Activated naive CD4-positive, alpha-beta T cell treated with anti-CD3 and anti-CD28 coated beads, Interleukin-2, amount 50 U/mL, for 72 hours (primary cell): ENCODE results near the gene ADORA3. TPM values are rescaled to one million over a fixed set of nuclear protein-coding genes. Genes with fewer than 3 reads are reported as not detected.
"Not testable (repeated sequence)": the region's sequence is repeated elsewhere in the genome, so short reads cannot be mapped to it uniquely, and the experiment has no call there.

Source experiments
- ATAC-seq, 2 donors: fragments of 150-1000 bp; cut with Tn5 transposase; 2 replicates each; pipeline ENCODE4 v1.10.0; 2021; ENCODE audit warnings: mild to moderate bottlenecking in 2 of 2, moderate library complexity in 2 of 2
- DNase-seq, 2 donors: peaks; one replicate each; pipeline ENCODE4 v3.0.0; 2021 to 2022; ENCODE audit warnings: low spot score in 2 of 2
- H3K27ac Mint-ChIP-seq, 2 donors: one replicate each; pipeline ENCODE4 v1.8.0; 2022; ENCODE audit warnings: mild to moderate bottlenecking in 2 of 2, mixed read lengths in 2 of 2
- H3K36me3 Mint-ChIP-seq, 2 donors: one replicate each; pipeline ENCODE4 v1.8.0; 2022; ENCODE audit warnings: mixed read lengths in 2 of 2
- H3K9me3 Mint-ChIP-seq, 2 donors: one replicate each; pipeline ENCODE4 v1.8.0; 2022; ENCODE audit warnings: mixed read lengths in 2 of 2
- total RNA-seq, 2 donors: library from RNA; stranded (reverse); gene quantifications; one replicate each; pipeline ENCODE4 v1.2.3, GENCODE V29; 2022

The ADORA3 gene
- under 1 TPM in 1 of 2 donors, not detected in 1; 0.11 TPM for total RNA-seq

DNA sequence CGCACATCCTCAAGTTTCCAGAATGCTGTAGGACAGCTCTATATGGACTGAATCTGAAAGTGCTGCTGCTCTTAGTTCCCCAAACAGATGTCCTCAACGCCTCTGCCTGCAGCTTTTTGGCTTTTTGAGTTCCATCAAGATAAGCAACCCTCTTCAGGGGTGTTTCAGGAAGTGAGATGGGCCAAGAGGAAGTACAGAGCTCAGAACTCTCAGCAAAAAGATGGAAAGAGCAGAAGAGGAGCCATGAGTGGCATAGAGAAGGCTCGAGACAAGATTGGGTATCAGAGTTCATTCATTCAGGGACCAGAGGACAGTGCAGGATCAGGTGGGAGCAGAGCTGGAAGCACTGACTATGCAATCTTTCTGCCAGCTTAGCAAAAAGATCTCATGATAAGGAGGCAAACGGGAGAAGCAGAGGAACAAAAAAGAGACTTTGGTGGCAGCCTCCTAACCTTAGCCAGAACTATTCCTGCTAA lies at the start of gene ADORA3, which contains the start of gene TMIGD3:
Gene ADORA3 (minus strand): TSS at position 49 of the 476 bp plus-strand sequence. CDS start 279 bp downstream, outside the sequence.
Gene TMIGD3 (minus strand): TSS at position 49 of the 476 bp plus-strand sequence. CDS start 279 bp downstream, outside the sequence.
- DNase-seq (no peak), ATAC-seq (no peak)
- Mint-ChIP-seq H3K27ac (peak within 1 kb of the TSS in 1 of 2 donors; percentile 4), H3K36me3 (no peaks in the 10 kb centered on the region), H3K9me3 (peaks cover 0 to 9% of the 10 kb centered on the region in 2 donors)

GRCh38 chr1:111553196-111553595 lies 49.8 kb upstream of the ADORA3 start:
- ATAC-seq (no peak), DNase-seq (no peak)
- no peaks in the 10 kb centered on the region for H3K9me3 Mint-ChIP-seq
- H3K36me3 Mint-ChIP-seq, result no peaks in the 10 kb centered on the region
- H3K27ac Mint-ChIP-seq, result no peak overlapping the region

GRCh38 chr1:111552587-111552986 lies 49.2 kb upstream of the ADORA3 start:
- DNase-seq, result no peak
- H3K36me3 Mint-ChIP-seq, result no peaks in the 10 kb centered on the region
- no peak for ATAC-seq
- H3K9me3 Mint-ChIP-seq, result no peaks in the 10 kb centered on the region
- no peak overlapping the region for H3K27ac Mint-ChIP-seq

DNA sequence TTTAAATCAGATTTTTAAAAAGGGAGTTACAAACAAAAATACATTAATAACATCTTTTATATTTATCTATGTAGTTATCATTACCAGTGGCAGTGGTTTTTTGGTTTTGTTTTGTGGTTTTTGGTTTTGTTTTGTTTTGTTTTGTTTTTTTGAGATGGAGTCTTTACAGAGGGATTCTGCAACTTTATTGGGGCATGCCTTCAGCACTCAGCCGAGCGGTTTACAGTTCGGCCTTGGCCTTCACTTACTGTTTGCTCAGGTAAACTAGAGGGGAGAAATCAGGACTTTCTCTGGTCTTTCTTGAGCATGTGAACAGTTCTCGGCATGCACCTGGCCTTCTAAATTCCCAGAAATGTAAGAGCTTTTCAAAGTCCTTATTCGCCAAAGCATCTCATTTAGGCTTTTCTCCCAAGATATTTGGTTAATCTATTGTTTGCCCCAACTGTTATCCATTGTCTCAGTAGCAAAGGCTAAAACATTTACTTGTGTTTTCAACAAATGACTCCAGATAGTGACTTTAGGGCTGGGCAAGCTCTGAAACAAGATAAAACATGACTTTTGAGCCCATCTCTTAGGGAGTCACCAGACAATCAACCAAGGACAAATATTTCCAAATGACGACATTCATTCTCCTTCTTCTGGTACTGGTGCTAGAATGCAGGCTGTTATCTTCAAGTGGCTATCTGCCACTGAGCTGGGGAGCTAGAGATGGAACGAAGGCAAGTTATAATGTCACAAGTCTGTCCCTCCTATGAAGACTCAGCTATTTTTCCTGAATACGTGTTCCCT lies 48.4 kb upstream of the ADORA3 start:
- H3K9me3 Mint-ChIP-seq, result no peaks in the 10 kb centered on the region
- H3K27ac Mint-ChIP-seq, result no peak overlapping the region
- DNase-seq (no peak), ATAC-seq (no peak)
- no peaks in the 10 kb centered on the region for H3K36me3 Mint-ChIP-seq

DNA sequence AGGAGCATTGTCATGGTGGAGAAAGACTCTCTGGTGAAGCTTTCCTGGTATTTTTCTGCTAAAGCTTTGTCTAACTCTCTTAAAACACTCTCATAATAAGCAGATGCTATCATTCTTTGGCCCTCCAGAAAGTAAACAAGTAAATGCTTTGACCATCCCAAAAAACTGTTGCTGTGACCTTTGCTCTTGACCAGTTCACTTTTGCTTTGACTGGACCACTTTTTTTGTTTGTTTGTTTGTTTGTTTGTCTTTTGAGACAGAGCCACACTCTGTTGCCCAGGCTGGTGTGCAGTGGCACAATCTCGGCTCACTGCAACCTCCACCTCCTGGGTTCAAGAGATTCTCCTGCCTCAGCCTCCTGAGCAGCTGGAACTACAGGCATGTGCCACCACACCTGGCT lies 44.4 kb upstream of the ADORA3 start:
- ATAC-seq, H3K36me3 Mint-ChIP-seq, DNase-seq, H3K27ac Mint-ChIP-seq: not testable (repeated sequence)
- peaks cover 0 to 12% of the 10 kb centered on the region in 2 donors for H3K9me3 Mint-ChIP-seq

DNA sequence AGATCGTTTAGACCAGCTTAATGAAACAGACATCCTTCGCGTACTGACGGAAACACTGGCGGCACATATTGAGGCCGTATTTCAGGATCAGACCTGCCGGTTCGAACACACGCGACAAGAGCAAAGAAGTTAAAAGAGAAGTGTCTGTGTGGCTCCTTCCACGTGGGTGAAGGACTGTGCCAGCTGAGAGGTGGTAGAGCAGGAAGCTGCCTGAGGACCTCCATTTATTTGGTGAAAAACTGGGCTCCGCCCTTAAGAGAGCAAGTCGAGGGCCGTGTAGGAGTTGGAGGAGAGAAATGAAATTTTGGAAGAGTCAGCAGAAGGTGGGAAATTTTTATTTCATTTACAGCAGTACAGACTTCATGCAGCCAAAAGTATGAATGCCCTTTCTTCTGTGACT lies 38.8 kb upstream of the ADORA3 start:
- Mint-ChIP-seq H3K27ac (peak overlapping the region in 1 of 2 donors; percentile 66), H3K36me3 (peaks cover 0 to 6% of the 10 kb centered on the region in 2 donors), H3K9me3 (peaks cover 0 to 15% of the 10 kb centered on the region in 2 donors)
- DNase-seq (no peak), ATAC-seq (no peak)

GRCh38 chr1:111541721-111542120 lies 38.3 kb upstream of the ADORA3 start:
- H3K36me3 Mint-ChIP-seq, result peaks cover 0 to 6% of the 10 kb centered on the region in 2 donors
- H3K27ac Mint-ChIP-seq, result no peak overlapping the region
- peaks cover 0 to 15% of the 10 kb centered on the region in 2 donors for H3K9me3 Mint-ChIP-seq
- no peak for DNase-seq
- ATAC-seq, result no peak

DNA sequence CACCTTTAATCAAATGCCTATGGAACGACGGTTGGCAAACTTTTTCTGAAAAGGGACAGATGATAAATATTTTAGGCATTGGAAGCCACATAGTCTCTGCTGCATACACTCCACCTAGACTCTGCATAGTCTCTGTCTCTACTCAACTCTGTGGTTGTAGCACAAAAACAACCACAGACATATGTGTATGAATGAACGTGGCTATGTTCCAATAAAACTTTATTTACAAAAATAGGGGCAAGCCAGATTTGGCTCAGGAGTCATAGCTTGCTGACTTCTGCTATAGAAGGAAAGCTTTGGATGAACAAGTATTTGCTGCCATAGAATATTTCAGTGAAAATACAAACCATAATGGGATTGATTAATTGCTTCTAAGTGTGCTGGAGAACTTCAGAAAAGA lies 37.5 kb upstream of the ADORA3 start:
- ATAC-seq, result no peak
- peaks cover 0 to 6% of the 10 kb centered on the region in 2 donors for H3K36me3 Mint-ChIP-seq
- H3K9me3 Mint-ChIP-seq, result peaks cover 0 to 11% of the 10 kb centered on the region in 2 donors
- H3K27ac Mint-ChIP-seq, result no peak overlapping the region
- no peak for DNase-seq

DNA sequence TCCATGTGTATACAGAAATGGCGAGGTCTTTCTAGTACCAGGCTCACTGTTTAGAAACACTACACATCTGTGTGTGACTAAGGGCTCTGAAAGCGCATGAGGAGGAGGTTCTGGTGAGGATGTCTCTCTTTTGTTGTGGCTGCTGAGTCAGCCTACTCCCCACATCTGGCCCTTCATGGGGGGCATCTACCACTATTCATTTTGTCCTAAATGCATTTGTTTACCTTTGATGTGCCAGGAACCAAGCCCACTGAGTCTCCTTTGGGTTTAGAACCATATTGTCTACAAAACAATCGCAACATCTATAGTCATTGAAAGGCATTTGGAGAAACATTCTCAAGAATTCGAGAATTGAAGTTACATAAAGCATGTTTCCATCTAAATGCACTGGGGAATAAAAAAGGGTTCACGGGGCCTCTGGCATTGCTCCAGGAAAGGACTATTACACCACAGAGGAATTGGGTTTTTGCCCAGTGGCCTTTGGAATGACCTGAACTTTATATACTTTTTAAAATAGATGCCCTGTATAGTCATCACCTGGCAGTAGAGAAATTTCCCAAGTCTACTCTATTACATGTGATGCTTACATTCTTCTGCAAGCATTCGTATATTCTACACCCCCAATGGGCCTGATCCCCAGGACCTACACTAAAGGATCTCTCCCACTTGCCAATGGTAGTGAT lies 35.1 kb upstream of the ADORA3 start:
- H3K27ac Mint-ChIP-seq, result no peak overlapping the region
- H3K9me3 Mint-ChIP-seq, result peaks cover 0 to 3% of the 10 kb centered on the region in 2 donors
- ATAC-seq (peak in 1 of 2 donors; percentile 99), DNase-seq (peak in 1 of 2 donors; percentile 40)
- no peaks in the 10 kb centered on the region for H3K36me3 Mint-ChIP-seq

GRCh38 chr1:111535256-111536191 lies 32.1 kb upstream of the ADORA3 start:
- H3K9me3 Mint-ChIP-seq, result peaks cover 0 to under 1% of the 10 kb centered on the region in 2 donors
- peak overlapping the region in 1 of 2 donors; percentile 72 for H3K27ac Mint-ChIP-seq
- no peaks in the 10 kb centered on the region for H3K36me3 Mint-ChIP-seq
- no peak for ATAC-seq
- DNase-seq, result no peak

DNA sequence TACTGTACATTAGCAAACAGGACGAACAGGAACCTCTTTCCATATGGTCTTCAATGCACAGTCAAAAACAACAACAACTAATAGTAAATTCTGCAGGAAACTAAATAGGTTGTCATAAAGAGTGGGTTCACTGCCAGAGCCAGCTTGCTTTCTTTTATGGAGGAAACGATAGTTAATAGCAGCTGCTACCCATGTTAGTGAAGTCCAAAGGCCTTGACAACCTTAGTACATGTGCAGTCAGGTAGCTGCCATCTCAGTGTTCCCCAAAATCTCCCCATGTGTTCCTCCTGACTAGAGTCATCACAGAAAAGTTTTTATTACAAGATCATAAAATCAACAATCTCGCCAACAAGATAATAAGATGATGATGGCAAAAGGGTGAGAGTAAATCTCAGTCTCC lies 16.6 kb upstream of the ADORA3 start:
- Mint-ChIP-seq H3K36me3 (peaks cover 0 to 6% of the 10 kb centered on the region in 2 donors), H3K27ac (peak overlapping the region in 1 of 2 donors; percentile 27), H3K9me3 (peaks cover 0 to 5% of the 10 kb centered on the region in 2 donors)
- ATAC-seq (no peak), DNase-seq (no peak)

DNA sequence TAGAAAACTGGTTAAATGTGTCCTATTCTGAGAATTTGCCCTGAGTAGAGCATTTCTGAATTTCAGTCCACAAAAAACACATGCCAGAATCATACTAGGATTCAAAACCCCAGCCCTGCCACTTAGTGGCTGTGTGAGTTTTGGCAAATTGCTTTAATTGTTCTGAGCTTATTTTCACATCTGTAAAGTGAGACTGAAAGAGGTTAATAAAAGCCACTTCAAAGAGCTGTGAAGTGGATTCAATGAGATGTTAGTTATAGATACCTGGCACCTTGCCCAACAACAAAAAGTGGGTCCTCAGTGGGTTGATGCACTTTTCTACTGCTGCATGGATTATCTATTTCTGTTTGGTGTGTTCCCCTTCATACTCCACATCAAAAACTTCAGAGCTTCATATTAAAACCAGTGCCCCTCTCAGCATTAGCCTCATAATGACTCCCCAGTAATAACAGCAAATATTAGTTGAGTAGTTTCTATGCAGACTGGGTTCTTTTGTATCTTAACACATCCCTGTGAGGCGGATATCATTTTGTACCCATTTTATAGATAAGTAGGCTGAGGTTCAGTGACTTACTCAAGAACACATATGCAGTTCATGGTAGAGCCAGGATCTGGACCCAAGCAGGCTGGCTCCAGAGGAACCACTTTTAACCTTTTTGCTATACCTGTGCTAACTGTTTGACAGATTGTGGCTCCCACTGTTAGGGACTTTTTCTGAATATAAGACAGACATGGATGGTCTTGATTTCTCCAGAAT lies 14.2 kb upstream of the ADORA3 start:
- Mint-ChIP-seq H3K9me3 (no peaks in the 10 kb centered on the region), H3K27ac (peak overlapping the region in 1 of 2 donors; percentile 2), H3K36me3 (no peaks in the 10 kb centered on the region)
- peak; percentile 17 to 88 for ATAC-seq
- peak in 1 of 2 donors; percentile 59 for DNase-seq

DNA sequence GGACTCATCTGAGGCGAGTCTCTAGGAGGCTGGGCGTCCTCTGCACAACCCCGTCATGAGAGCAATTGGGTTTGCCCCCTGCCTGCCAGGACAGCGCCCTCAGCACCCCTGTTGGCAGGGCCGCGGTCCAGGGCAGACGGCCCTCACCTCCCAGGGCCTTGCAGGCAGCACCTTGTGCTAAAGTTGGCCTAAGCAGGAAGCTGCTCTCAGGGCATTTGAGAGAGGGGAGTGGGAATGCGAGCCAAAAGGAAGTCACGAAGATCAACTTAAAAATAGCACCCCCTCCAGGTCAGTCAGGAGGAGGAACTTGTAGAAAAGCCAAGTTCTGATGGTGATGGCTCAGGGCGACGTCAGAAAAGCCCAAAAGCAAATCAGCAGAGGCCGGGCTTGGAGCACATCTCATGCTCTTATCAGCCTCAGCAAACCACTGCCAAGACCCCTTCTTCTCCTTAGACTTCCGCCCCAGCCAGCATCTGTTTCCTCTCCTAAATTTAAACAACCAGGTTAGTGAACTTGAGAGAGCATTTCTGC lies 12.6 kb upstream of the ADORA3 start:
- Mint-ChIP-seq H3K27ac (peak overlapping the region in 1 of 2 donors; percentile 72), H3K36me3 (no peaks in the 10 kb centered on the region), H3K9me3 (no peaks in the 10 kb centered on the region)
- DNase-seq, result no peak
- ATAC-seq, result peak; percentile 32 to 69

GRCh38 chr1:111515291-111516004 lies 12.0 kb upstream of the ADORA3 start:
- ATAC-seq (peak in 1 of 2 donors; percentile 67), DNase-seq (no peak)
- no peaks in the 10 kb centered on the region for H3K36me3 Mint-ChIP-seq
- peak overlapping the region in 1 of 2 donors; percentile 72 for H3K27ac Mint-ChIP-seq
- no peaks in the 10 kb centered on the region for H3K9me3 Mint-ChIP-seq
